IPS-18c (cell line): ENCODE data around the gene CLCA2.
"Not testable (repeated sequence)": the region's sequence is repeated elsewhere in the genome, so short reads cannot be mapped to it uniquely, and the experiment has no call there.

Source experiments
- H3K4me3 ChIP-seq: 2 replicates; pipeline ENCODE4 v1.7.0; 2013; ENCODE audit warnings: low read depth, mild to moderate bottlenecking, low read length, moderate library complexity; ENCODE audit not compliant: insufficient read depth
- H3K9me3 ChIP-seq: one replicate; pipeline ENCODE4 v1.6.1; 2013; ENCODE audit warnings: mild to moderate bottlenecking, low read length, moderate library complexity; ENCODE audit not compliant: control insufficient read depth, insufficient read depth

The CLCA2 gene

GRCh38 chr1:86491171-86491950 lies 67.4 kb downstream of the CLCA2 start:
- H3K9me3 ChIP-seq = peaks cover 2% of the 10 kb centered on the region
- H3K4me3 ChIP-seq = no peak overlapping the region

- H3K9me3 ChIP-seq = peaks cover 6% of the 10 kb centered on the region
- H3K4me3 ChIP-seq = no peak overlapping the region
Observed at GRCh38 chr1:86498281-86498680, 74.3 kb downstream of the CLCA2 start.

DNA sequence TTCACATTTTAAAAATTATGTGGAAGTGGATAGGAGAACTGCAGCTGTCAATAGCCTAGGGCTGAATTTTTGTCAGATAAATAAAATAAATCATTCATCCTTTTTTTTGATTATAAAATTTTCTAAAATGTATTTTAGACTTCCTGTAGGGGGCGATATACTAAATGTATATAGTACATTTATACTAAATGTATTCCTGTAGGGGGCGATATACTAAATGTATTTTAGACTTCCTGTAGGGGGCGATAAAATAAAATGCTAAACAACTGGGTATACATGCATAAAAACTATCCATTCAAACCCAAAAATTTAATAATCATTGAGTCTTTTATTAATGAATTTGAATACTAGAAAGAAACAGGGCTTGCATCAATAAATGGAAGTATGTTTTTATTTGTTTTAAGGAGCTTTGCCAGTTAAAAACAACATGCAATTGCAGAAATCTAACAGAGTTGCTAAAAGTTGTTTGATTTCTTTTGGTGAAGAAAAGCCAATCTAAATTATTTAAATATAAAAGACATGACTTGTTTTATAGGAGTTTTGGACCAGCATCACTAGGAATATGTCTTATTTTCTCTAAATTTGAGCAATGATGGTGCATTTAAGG lies 76.1 kb downstream of the CLCA2 start:
- peaks cover 6% of the 10 kb centered on the region for H3K9me3 ChIP-seq
- H3K4me3 ChIP-seq = no peak overlapping the region

DNA sequence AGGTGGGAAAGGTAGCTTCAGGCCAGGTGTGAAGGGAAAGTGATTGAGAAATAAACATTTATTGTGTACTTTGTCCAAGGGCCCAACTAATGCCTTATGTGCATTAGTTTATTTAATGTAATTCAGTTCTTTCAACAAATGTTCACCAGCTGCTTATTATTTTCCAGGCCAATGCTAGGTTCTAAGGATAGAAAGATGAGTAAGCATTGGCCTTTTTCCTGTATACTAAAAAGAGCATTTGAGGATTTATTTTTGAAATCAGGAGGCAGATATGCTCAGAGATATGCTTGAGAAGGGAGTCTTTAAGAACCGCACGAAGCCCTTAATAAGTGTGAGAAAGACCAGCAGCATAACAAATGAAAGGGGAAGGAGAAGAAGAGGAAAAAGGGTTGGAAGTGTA lies 76.7 kb downstream of the CLCA2 start:
- no peak overlapping the region for H3K4me3 ChIP-seq

DNA sequence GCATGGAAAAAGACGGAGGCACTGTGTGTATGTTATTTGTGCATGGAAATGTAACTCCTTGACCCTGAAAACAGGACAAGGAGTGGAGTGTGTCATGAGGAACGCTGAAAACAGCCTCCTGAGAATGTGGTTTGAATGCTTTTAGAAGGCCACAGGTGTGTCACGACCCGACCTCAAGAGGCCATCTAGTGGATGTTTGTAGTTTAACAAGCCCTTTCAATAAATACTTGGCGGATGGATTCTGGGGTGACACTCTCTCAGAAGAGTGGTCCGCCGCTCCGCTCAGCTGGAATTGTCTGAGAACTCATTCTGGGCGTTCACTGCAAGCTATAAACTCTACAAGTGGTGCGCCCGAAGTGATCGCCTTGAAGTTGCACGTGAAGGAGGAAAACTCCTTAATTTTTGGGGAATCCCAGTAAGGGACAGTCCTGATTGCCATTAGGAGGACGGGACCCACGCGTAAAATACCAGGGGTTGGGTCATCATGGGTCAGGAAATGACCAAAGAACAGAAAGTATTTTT lies 78.2 kb downstream of the CLCA2 start:
- H3K4me3 ChIP-seq = peak overlapping the region; percentile 44; the same call in 1 of the 2 replicates
- H3K9me3 ChIP-seq = not testable (repeated sequence)

More for the DNA sequence above, 76.7 kb downstream of the CLCA2 start:
- peaks cover 4% of the 10 kb centered on the region for H3K9me3 ChIP-seq

- Histone ChIP-seq H3K4me3 (peak overlapping the region; percentile 44), H3K9me3 (peaks cover 4% of the 10 kb centered on the region)
Observed at GRCh38 chr1:86502721-86503405, 78.9 kb downstream of the CLCA2 start.

DNA sequence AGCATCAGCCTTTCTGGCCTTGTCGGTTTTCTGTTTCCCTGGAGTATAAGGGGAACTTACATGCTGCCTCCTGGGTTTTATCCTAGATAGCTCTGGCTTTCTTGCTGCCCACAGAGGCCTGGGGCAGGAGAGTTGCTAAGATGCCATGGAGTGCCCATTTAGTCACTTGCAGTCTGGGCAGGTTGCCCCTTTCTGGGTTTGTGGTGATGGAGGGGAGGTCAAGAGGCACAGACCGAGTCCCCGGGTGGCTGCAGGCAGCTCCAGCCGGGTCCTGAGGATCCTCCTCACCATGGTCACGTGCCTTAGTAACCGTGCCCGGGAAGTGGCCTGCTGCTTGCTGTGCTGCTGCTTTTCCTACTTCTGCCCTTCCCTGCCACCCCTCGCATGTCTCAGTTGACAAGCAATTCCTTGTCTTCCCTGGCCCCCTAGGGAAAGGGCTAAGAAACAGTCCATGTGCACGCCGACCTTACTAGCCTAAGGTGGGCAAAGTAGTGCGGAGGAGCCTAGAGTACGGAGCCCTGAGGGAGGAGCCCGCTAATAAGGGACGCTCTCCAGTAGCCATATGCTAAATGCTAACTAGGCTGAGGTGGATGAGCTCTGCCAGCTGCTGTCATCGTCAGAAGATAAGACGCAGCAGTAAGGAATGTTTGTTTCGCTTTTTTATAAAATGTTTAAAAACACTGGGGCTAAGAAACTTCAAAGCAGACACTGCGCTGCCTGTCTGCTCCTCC lies 79.6 kb downstream of the CLCA2 start:
- Histone ChIP-seq H3K4me3 (peak overlapping the region; percentile 44), H3K9me3 (peaks cover 4% of the 10 kb centered on the region)

- H3K4me3 ChIP-seq = peak overlapping the region; percentile 28; the same call in 1 of the 2 replicates
Observed at GRCh38 chr1:86504137-86504479, 80.1 kb downstream of the CLCA2 start.

GRCh38 chr1:86504895-86505563 lies 81.1 kb downstream of the CLCA2 start:
- Histone ChIP-seq H3K9me3 (peaks cover 4% of the 10 kb centered on the region), H3K4me3 (no peak overlapping the region)

More at GRCh38 chr1:86504137-86504479, 80.1 kb downstream of the CLCA2 start:
- H3K9me3 ChIP-seq = peaks cover 4% of the 10 kb centered on the region

DNA sequence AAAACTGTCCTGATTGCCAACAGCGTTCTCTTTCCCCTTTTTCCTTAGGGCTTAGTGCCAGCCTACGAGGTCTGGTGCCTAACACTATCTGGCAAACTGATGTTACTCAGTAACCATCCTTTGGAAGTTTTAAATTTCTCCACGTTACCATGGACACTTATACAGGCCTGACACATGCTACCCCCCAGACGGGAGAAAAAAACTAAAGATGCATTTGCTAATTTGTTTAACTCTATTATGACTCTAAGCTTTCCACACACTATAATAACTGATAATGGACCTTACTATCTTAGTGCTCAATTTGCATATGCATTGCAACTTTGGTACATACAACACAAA lies 81.6 kb downstream of the CLCA2 start:
- Histone ChIP-seq H3K4me3 (no peak overlapping the region), H3K9me3 (peaks cover 4% of the 10 kb centered on the region)
